SJSA1 (cell line): ENCODE data around the gene TMBIM4. TPM values are rescaled to one million over a fixed set of nuclear protein-coding genes. Genes with fewer than 3 reads are reported as not detected.
"Not testable (repeated sequence)": the region's sequence is repeated elsewhere in the genome, so short reads cannot be mapped to it uniquely, and the experiment has no call there.

Experiments used
- DNase-seq, 2 experiments: peaks; one replicate each; pipeline ENCODE4 v3.0.0-alpha.2; 2015 to 2020; ENCODE audit warnings: low spot score in 2 of 2, low read depth in 1 of 2
- H3K27ac ChIP-seq: fragments of 250-450 bp; sonication (Bioruptor Pico); 2 replicates; pipeline ENCODE4 v1.5.1; 2020; ENCODE audit warnings: mild to moderate bottlenecking, moderate library complexity
- H3K27me3 ChIP-seq: fragments of 250-450 bp; sonication (Bioruptor Pico); replicated peaks from 2 replicates; pipeline ENCODE4 v1.5.1; 2020; ENCODE audit warnings: mild to moderate bottlenecking, moderate library complexity
- H3K36me3 ChIP-seq: fragments of 250-450 bp; sonication (Bioruptor Pico); 2 replicates; pipeline ENCODE4 v1.5.1; 2020; ENCODE audit warnings: mild to moderate bottlenecking
- H3K4me1 ChIP-seq: fragments of 250-450 bp; sonication (Bioruptor Pico); replicated peaks from 2 replicates; pipeline ENCODE4 v1.6.1; 2021; ENCODE audit warnings: mild to moderate bottlenecking
- H3K4me3 ChIP-seq: fragments of 250-450 bp; sonication (Bioruptor Pico); 2 replicates; pipeline ENCODE4 v1.5.1; 2020; ENCODE audit warnings: mild to moderate bottlenecking
- H3K9me3 ChIP-seq: fragments of 250-450 bp; sonication (Bioruptor Pico); replicated peaks from 2 replicates; pipeline ENCODE4 v1.5.1; 2020; ENCODE audit warnings: mild to moderate bottlenecking
- total RNA-seq: library from RNA; depleted of rRNA; stranded (reverse); fragments of >200 nt; shearing (Covaris generic); gene quantifications from 2 replicates; pipeline ENCODE4 v1.2.3, GENCODE V29; 2014; rRNA removed

The TMBIM4 gene, protein sequence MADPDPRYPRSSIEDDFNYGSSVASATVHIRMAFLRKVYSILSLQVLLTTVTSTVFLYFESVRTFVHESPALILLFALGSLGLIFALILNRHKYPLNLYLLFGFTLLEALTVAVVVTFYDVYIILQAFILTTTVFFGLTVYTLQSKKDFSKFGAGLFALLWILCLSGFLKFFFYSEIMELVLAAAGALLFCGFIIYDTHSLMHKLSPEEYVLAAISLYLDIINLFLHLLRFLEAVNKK
- total RNA-seq, result 162 and 206 TPM in 2 replicates

DNA sequence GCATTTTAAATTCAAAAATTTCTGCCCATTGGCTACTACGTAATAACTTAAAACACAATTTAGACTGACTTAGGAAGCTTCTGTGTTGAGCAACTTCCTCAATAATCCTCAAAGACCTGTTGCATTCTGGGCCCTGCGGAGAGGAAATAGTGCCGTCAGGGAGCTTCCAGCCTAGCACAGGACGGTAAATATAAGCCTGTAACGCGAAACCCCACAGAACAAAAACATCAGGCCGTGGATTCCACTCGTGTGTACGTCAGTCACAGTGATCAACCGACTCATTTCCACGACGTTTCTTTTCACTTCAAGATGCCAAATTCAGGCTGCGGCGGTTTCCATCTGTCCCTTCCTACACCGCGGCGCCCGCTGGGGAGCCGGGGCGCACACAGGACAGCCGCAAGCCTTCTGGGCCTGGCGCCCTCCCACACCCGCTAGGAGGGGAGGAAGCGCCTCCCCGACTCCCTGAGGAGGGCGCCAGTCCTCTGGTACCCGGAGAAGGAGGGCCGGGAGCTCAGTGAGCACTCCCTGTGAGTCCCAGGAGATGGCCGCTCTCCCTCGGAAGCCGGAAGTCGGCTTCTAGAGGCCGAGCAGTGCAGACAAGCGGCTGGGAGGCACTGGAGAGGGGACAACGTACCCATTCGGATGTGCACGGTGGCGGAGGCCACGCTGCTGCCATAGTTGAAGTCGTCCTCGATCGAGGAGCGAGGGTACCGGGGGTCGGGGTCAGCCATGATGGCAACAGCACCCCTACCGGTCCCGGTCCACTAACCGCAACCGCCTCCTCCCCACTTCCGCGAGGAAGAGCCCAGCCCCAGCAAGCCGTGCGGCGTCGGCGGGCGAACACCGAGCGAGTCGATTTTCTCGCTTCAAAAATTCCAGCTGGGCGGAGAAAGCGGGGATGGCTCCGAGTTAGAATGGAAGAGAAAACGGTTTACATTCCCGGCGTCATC lies at the start of gene TMBIM4:
TSS of gene TMBIM4 (minus strand) at position 776 of the 950 bp plus-strand sequence. CDS start at position 731, 45 bp downstream.
- DNase-seq, result peak; percentile 92 to 97
- H3K9me3 ChIP-seq, result no peaks in the 10 kb centered on the region
- H3K27ac ChIP-seq, result peak within 1 kb of the TSS; percentile 94

GRCh38 chr12:66217342-66217917 lies 47.6 kb upstream of the TMBIM4 start:
- no peak for DNase-seq
- H3K27ac ChIP-seq, result no peak overlapping the region
- H3K4me3 ChIP-seq, result no peak overlapping the region
- no peaks in the 10 kb centered on the region for H3K36me3 ChIP-seq
- H3K9me3 ChIP-seq, result no peaks in the 10 kb centered on the region
- peaks cover 5% of the 10 kb centered on the region; the same call in 1 of the 2 replicates for H3K27me3 ChIP-seq
- no peaks in the 10 kb centered on the region for H3K4me1 ChIP-seq

More for the DNA sequence above, at the start of gene TMBIM4:
- H3K36me3 ChIP-seq, result peaks cover 32% of the 10 kb centered on the region
- H3K27me3 ChIP-seq, result no peaks in the 10 kb centered on the region
- H3K4me3 ChIP-seq, result peak within 1 kb of the TSS; percentile 66
- peaks cover 12% of the 10 kb centered on the region for H3K4me1 ChIP-seq

DNA sequence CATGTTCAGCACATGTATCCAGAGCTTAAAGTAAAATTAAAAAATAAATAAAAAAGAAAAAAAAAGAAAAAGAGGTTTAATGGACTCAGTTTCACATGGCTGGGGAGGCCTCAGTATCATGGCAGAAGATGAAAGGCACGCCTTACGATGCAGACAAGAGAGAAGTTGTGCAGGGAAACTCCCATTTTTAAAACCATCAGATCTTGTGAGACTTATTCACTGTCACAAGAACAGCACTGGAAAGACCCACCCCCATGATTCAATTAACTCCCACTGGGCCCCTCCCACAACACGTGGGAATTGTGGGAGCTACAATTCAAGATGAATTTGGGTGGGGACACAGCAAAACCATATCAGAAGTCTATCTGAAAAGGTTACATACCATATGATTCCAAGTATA lies 43.2 kb upstream of the TMBIM4 start:
- not testable (repeated sequence) for DNase-seq, H3K9me3 ChIP-seq, H3K36me3 ChIP-seq, H3K4me3 ChIP-seq, H3K27ac ChIP-seq, H3K4me1 ChIP-seq
- H3K27me3 ChIP-seq, result peaks cover 16% of the 10 kb centered on the region

DNA sequence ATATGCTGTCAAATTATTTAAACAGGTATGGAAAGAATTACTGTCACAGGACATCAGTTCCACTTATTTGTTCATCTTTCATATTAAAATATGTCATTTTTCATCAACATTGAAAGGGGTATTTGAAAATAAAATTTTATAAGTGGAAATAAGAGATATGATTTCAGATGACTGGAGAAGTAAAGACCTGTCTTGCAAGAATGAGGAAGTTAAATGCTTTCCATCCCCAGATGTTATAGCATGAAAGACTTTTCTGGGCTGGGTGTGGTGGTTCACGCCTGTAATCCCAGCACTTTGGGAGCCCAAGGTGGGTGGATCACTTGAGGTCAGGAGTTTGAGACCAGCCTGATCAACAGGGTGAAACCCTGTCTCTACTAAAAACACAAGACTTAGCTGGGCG lies 41.8 kb upstream of the TMBIM4 start:
- DNase-seq, H3K36me3 ChIP-seq, H3K9me3 ChIP-seq, H3K4me3 ChIP-seq, H3K4me1 ChIP-seq, H3K27ac ChIP-seq: not testable (repeated sequence)
- peaks cover 12% of the 10 kb centered on the region for H3K27me3 ChIP-seq

- peaks cover 11% of the 10 kb centered on the region for H3K27me3 ChIP-seq
- no peak for DNase-seq
- no peak overlapping the region for H3K4me3 ChIP-seq
- H3K4me1 ChIP-seq, result no peaks in the 10 kb centered on the region
- H3K36me3 ChIP-seq, result no peaks in the 10 kb centered on the region
- no peaks in the 10 kb centered on the region for H3K9me3 ChIP-seq
- no peak overlapping the region for H3K27ac ChIP-seq
Observed at GRCh38 chr12:66210840-66211239, 41.0 kb upstream of the TMBIM4 start.

- no peak overlapping the region for H3K4me3 ChIP-seq
- H3K27me3 ChIP-seq, result peaks cover 11% of the 10 kb centered on the region
- no peak for DNase-seq
Observed at GRCh38 chr12:66206141-66206540, 36.3 kb upstream of the TMBIM4 start.

DNA sequence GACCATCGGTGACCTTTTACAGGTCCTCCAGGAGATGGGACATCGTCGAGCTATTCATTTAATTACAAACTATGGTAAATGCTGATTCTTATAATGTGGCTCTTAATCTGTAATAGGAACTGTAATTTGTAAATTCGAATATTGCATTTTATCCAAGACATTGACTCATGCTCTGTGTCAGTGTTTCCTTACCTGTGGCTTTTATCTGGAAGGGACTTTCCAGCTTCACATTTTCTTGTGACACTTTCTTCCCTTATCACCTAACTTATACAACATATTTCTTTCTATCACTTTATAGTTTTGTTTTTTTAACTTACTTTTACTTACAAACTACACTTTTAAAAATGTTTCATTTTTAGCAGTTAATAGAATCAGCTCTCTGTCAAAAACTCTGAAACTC lies 34.0 kb upstream of the TMBIM4 start:
- H3K9me3 ChIP-seq, result no peaks in the 10 kb centered on the region
- H3K4me3 ChIP-seq, result no peak overlapping the region
- no peaks in the 10 kb centered on the region for H3K4me1 ChIP-seq
- no peak overlapping the region for H3K27ac ChIP-seq
- no peaks in the 10 kb centered on the region for H3K27me3 ChIP-seq
- no peak for DNase-seq
- no peaks in the 10 kb centered on the region for H3K36me3 ChIP-seq

More at GRCh38 chr12:66206141-66206540, 36.3 kb upstream of the TMBIM4 start:
- H3K36me3 ChIP-seq, result no peaks in the 10 kb centered on the region
- no peak overlapping the region for H3K27ac ChIP-seq
- no peaks in the 10 kb centered on the region for H3K4me1 ChIP-seq
- H3K9me3 ChIP-seq, result no peaks in the 10 kb centered on the region

DNA sequence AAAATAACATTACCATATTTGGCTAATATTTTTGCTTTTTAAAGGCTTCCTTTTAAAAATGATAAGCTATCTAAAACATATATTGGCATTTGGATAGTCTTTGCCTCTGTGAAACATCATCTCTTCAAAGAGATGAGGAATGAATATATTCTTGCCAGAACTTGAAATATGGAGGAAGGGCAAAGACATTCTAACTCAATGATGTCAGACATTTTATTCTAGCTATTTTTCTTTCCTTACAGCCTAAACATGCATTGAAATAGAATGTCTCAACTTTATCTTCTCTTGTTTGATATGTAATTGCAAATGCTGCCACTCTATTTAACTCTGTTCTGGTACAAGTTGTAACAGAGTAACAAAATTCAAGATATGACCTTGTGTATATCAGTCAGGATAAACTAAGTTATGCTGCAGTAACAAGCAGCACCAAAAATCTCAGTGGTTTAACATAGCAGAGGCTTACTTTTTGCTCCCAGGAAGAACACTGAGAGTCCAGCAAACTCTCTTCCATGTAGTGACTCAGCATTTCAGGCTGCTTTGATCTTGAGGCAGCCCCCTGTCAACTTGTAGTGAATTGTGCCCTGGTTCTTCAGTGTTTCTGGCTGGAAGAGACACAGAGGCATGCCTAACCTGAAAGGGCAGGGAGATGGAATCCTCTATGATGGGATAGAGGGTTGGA lies 30.2 kb upstream of the TMBIM4 start:
- DNase-seq, result no peak
- H3K9me3 ChIP-seq, result no peaks in the 10 kb centered on the region
- H3K36me3 ChIP-seq, result no peaks in the 10 kb centered on the region
- no peaks in the 10 kb centered on the region for H3K27me3 ChIP-seq
- H3K4me3 ChIP-seq, result no peak overlapping the region
- H3K4me1 ChIP-seq, result 0 out of 2 replicates have a peak, but pooled peaks cover 6% of the 10 kb centered on the region
- no peak overlapping the region for H3K27ac ChIP-seq

DNA sequence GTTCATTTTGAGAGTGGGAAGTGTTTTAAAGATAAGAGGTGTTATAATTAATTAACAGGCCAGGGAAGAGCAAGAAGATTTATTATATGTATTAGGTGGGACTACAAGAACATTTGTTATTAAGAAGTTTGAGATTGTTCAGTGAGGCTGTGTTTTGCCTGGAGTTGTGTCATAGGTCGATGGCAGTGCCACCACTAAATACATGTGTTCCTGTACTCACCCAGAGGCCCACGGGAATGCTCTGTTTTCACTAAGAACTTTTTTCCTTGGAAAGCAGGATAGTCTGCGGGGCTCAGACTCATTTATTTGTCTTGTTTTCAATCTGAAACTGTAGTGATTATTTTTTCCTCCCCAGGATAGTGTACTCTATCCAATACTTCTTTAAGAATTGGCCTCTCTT lies 29.3 kb upstream of the TMBIM4 start:
- Histone ChIP-seq H3K4me1 (0 out of 2 replicates have a peak, but pooled peaks cover 6% of the 10 kb centered on the region), H3K4me3 (no peak overlapping the region), H3K27me3 (no peaks in the 10 kb centered on the region), H3K36me3 (no peaks in the 10 kb centered on the region), H3K27ac (no peak overlapping the region), H3K9me3 (no peaks in the 10 kb centered on the region)
- DNase-seq, result no peak

DNA sequence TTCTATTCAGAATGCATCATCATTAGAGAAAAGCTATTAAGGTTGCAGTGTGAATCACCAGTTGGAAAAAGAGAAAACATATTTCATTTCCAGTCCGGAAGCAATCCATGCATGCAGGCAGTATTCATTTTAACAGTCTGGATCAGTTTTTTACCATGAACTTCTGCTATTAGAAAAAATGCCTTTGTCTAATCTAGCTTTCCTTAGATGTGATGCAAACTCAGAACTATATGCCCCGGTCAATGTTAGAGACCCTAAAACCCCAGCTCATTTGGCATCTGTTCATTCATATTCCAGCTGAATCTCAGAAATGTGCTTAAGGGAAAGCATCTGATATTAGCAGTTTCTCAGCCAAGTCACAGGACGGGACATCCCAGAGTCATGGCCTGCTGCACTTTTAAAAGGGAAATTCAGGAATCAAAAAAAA lies 27.7 kb upstream of the TMBIM4 start:
- Histone ChIP-seq H3K27ac (no peak overlapping the region), H3K9me3 (no peaks in the 10 kb centered on the region), H3K27me3 (no peaks in the 10 kb centered on the region), H3K4me1 (0 out of 2 replicates have a peak, but pooled peaks cover 6% of the 10 kb centered on the region), H3K4me3 (no peak overlapping the region), H3K36me3 (no peaks in the 10 kb centered on the region)
- DNase-seq, result no peak

DNA sequence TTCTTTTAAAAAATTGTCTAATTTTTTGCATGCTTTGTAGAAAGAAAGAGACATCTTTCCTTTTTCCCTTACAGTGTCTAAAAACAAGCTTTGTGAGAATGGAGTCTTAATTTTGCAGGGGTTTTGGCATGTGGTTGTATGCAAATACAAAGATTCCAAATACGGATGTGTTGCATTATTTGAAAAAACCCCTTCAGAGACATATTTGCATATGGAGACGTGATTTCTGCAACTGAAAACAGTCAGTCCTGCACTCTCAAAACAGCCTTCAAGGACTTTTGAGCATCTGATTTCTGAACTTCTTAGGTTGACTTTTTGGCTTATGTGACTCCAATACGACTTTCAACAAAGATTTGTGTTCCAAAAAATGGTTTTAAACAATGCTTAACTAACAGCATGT lies 27.0 kb upstream of the TMBIM4 start:
- no peaks in the 10 kb centered on the region for H3K9me3 ChIP-seq
- H3K27ac ChIP-seq, result no peak overlapping the region
- H3K36me3 ChIP-seq, result no peaks in the 10 kb centered on the region
- H3K4me1 ChIP-seq, result 0 out of 2 replicates have a peak, but pooled peaks cover 6% of the 10 kb centered on the region
- DNase-seq, result no peak
- no peak overlapping the region for H3K4me3 ChIP-seq
- H3K27me3 ChIP-seq, result no peaks in the 10 kb centered on the region

DNA sequence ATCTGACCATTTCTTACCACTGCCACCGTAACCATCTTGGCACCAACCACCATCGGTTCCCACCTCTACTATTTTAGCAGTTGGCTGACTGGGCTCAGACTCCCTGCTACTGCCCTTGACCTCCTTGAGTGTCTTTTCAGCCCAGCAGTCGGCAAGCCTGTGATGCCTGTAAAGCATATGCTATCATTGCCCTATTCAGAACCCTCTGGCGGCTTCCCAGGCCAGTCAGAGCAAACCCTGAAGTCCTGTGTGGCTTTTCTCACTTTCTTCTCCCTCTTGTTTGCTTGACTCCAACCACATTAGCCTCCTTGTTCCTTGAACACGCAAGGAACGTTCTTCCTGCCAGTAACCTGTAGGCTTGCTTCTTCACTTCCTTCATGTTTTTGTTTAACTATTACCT lies 25.4 kb upstream of the TMBIM4 start:
- Histone ChIP-seq H3K27me3 (no peaks in the 10 kb centered on the region), H3K4me1 (peaks cover 11% of the 10 kb centered on the region), H3K36me3 (no peaks in the 10 kb centered on the region), H3K27ac (no peak overlapping the region), H3K4me3 (no peak overlapping the region), H3K9me3 (no peaks in the 10 kb centered on the region)
- DNase-seq, result no peak

- Histone ChIP-seq H3K4me1 (peaks cover 11% of the 10 kb centered on the region), H3K9me3 (no peaks in the 10 kb centered on the region), H3K36me3 (no peaks in the 10 kb centered on the region), H3K27ac (no peak overlapping the region), H3K27me3 (no peaks in the 10 kb centered on the region), H3K4me3 (no peak overlapping the region)
- no peak for DNase-seq
Observed at GRCh38 chr12:66194122-66194521, 24.3 kb upstream of the TMBIM4 start.
